ENCODE measurements around the gene SCG5.

The SCG5 gene

DNA sequence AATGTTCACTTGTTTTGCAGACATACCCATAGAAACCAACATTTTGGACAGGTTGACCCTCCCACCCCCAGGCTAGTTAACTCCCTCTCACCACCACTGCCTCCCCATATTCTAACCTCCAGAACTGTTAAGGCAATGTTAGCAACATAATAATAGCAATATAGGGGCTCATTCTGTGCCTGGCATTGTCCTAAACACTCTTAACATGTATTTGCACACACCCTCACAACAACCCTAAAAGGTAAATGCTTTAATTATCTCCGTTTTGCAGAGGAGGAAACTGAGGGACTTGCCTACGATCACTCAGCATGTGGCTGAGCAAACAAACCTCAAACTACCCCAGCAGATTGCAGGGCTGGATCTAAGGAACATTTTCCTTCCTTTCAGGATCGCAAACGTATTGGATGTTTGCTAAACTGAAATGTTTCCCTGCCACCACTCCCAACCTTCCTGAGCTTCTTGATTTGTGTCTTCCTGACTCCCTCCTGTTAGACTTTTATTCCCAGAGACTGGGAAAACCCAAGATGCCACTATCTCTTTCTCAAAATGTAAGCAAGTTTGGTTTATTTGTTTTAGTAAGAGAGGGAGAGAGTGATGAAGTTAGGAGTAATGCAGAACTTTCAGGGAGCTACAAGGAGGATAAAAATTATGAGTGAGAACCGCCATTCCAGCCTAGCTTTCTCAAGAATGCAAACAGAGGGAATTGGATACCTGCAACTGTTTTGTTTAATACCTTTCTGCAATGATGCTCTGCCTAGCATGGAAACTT, 1.3 kb downstream of the SCG5 start:
- Histone ChIP-seq H3K9ac (ENCODE audit: low read length in 5 of 5) (no peak overlapping the region), H3K36me3 (ENCODE audit: control insufficient read depth in 5 of 5, insufficient read depth in 5 of 5, low read length in 5 of 5) (no peaks in the 10 kb centered on the region), H3K4me1 (ENCODE audit: control insufficient read depth in 5 of 5, insufficient read depth in 5 of 5, low read length in 5 of 5) (peaks cover 0 to 4% (median 0%) of the 10 kb centered on the region in 5 donors), H3K9me3 (ENCODE audit: control insufficient read depth in 5 of 5, low read length in 5 of 5) (no peaks in the 10 kb centered on the region), H3K27me3 (ENCODE audit: control insufficient read depth in 5 of 5, insufficient read depth in 4 of 5, low read length in 5 of 5) (peaks cover 9 to 16% (median 14%) of the 10 kb centered on the region in 5 donors), H3K4me3 (ENCODE audit: low read depth in 1 of 5, low read length in 5 of 5) (no peak overlapping the region), H3K27ac (ENCODE audit: low read depth, low read length) (no peak overlapping the region)

DNA sequence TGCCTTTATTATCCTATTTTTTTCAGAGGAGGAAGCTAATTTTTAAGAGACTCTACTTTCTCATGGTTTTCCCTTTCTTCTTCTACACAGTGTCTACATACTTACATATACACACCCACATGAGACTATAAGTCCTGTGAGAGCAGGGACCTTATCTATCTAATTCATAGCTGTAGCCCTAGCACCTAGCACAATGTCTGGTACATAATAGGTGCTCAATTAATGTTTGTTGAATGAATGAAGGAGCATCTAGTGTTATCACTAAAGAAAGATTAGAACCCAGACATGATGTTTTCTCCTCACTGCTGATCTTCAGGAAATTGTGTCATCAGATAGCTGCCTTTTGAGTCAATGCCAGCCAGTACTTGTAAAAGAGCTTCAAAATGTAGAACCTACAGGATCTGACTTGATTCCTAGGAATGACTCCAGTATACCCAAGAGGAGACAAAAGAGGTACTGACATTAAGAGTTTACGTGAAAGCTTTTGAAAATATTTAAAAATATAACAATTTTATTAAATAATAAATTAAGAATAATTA, 2.5 kb downstream of the SCG5 start:
- H3K4me3 ChIP-seq (ENCODE audit: low read depth in 1 of 5, low read length in 5 of 5) = no peak overlapping the region
- peaks cover 9 to 16% (median 14%) of the 10 kb centered on the region in 5 donors for H3K27me3 ChIP-seq (ENCODE audit: control insufficient read depth in 5 of 5, insufficient read depth in 4 of 5, low read length in 5 of 5)
- H3K9ac ChIP-seq (ENCODE audit: low read length in 5 of 5) = no peak overlapping the region
- peaks cover 0 to 4% (median 0%) of the 10 kb centered on the region in 5 donors for H3K4me1 ChIP-seq (ENCODE audit: control insufficient read depth in 5 of 5, insufficient read depth in 5 of 5, low read length in 5 of 5)
- no peaks in the 10 kb centered on the region for H3K36me3 ChIP-seq (ENCODE audit: control insufficient read depth in 5 of 5, insufficient read depth in 5 of 5, low read length in 5 of 5)
- H3K9me3 ChIP-seq (ENCODE audit: control insufficient read depth in 5 of 5, low read length in 5 of 5) = no peaks in the 10 kb centered on the region
- no peak overlapping the region for H3K27ac ChIP-seq (ENCODE audit: low read depth, low read length)

DNA sequence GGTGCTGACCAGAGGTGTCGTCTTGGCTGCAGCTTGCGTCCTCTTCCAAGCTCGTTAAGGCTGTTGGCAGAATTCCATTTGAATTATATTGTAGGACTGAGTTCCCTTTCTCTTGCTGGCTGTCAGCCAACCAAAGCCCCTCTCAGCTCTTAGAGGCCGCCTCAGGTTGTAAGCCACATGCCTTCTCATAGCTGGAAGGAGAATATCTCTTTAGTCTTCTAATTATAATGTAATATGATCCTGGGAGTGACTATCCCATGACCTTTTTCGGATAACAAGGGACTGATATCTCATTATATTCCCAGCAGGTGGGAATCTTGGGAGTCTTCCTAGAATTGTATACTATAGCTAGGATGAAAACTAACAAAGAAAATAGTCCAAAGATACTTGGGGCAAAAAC, 4.8 kb downstream of the SCG5 start:
- peaks cover 0 to 4% (median 0%) of the 10 kb centered on the region in 5 donors for H3K4me1 ChIP-seq (ENCODE audit: control insufficient read depth in 5 of 5, insufficient read depth in 5 of 5, low read length in 5 of 5)
- peaks cover 9 to 14% (median 13%) of the 10 kb centered on the region in 5 donors for H3K27me3 ChIP-seq (ENCODE audit: control insufficient read depth in 5 of 5, insufficient read depth in 4 of 5, low read length in 5 of 5)
- no peaks in the 10 kb centered on the region for H3K9me3 ChIP-seq (ENCODE audit: control insufficient read depth in 5 of 5, low read length in 5 of 5)
- no peak overlapping the region for H3K9ac ChIP-seq (ENCODE audit: low read length in 5 of 5)
- no peak overlapping the region for H3K27ac ChIP-seq (ENCODE audit: low read depth, low read length)
- H3K4me3 ChIP-seq (ENCODE audit: low read depth in 1 of 5, low read length in 5 of 5) = no peak overlapping the region
- H3K36me3 ChIP-seq (ENCODE audit: control insufficient read depth in 5 of 5, insufficient read depth in 5 of 5, low read length in 5 of 5) = no peaks in the 10 kb centered on the region

DNA sequence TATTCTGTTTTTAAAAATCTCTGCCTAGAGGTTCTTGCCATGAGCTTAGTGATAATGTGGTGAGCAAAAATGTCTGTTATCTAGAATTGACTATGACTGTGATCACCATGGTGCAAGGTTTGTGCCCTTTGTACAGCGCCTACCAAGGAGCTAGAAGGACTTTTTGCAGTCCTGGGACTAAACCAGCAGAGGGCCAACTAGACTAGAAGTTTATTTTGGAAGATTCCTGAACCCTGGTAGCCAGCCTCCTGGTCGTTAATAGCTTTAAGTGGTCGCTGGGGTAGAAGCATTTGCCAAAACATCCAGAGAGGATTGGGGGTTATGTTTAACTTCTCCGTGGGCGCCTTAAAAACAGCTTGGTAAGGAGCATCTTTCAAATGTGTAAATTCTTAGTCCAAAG, 7.8 kb downstream of the SCG5 start:
- Histone ChIP-seq H3K9me3 (ENCODE audit: control insufficient read depth in 5 of 5, low read length in 5 of 5) (no peaks in the 10 kb centered on the region), H3K4me3 (ENCODE audit: low read depth in 1 of 5, low read length in 5 of 5) (no peak overlapping the region), H3K36me3 (ENCODE audit: control insufficient read depth in 5 of 5, insufficient read depth in 5 of 5, low read length in 5 of 5) (no peaks in the 10 kb centered on the region), H3K27ac (ENCODE audit: low read depth, low read length) (no peak overlapping the region), H3K9ac (ENCODE audit: low read length in 5 of 5) (no peak overlapping the region), H3K27me3 (ENCODE audit: control insufficient read depth in 5 of 5, insufficient read depth in 4 of 5, low read length in 5 of 5) (no peaks in the 10 kb centered on the region), H3K4me1 (ENCODE audit: control insufficient read depth in 5 of 5, insufficient read depth in 5 of 5, low read length in 5 of 5) (no peaks in the 10 kb centered on the region)

DNA sequence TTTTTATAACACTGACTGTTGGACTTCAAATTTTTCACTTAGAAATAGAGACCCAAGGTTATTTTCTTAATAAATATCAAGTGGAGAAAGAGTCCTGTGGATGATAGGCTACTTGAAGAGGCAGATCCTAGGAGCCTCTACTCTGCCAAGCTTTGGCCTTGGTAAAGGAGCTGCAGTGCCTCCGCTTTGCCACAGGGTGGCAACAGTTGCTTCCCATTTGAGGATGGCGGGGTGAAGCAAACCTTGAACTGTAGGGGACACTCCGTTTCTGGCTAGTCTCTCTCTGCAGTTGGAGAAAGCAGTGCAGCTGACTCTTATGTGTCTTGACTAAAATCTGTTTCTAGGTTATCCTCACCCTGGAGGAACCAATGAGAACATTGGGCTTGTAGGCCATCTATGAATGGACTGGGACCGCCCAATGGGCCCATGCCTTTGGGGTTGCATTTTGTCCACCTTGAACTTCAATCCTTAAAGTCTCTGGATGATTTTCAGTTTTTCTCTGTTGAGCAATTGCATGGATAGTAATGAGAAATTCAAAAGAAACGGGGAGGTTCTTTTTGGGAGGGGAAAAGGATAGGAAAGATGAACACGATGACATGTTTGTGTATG, 9.8 kb downstream of the SCG5 start:
- no peaks in the 10 kb centered on the region for H3K9me3 ChIP-seq (ENCODE audit: control insufficient read depth in 5 of 5, low read length in 5 of 5)
- H3K36me3 ChIP-seq (ENCODE audit: control insufficient read depth in 5 of 5, insufficient read depth in 5 of 5, low read length in 5 of 5) = no peaks in the 10 kb centered on the region
- H3K27ac ChIP-seq (ENCODE audit: low read depth, low read length) = no peak overlapping the region
- H3K27me3 ChIP-seq (ENCODE audit: control insufficient read depth in 5 of 5, insufficient read depth in 4 of 5, low read length in 5 of 5) = no peaks in the 10 kb centered on the region
- no peak overlapping the region for H3K9ac ChIP-seq (ENCODE audit: low read length in 5 of 5)
- H3K4me3 ChIP-seq (ENCODE audit: low read depth in 1 of 5, low read length in 5 of 5) = no peak overlapping the region
- no peaks in the 10 kb centered on the region for H3K4me1 ChIP-seq (ENCODE audit: control insufficient read depth in 5 of 5, insufficient read depth in 5 of 5, low read length in 5 of 5)

DNA sequence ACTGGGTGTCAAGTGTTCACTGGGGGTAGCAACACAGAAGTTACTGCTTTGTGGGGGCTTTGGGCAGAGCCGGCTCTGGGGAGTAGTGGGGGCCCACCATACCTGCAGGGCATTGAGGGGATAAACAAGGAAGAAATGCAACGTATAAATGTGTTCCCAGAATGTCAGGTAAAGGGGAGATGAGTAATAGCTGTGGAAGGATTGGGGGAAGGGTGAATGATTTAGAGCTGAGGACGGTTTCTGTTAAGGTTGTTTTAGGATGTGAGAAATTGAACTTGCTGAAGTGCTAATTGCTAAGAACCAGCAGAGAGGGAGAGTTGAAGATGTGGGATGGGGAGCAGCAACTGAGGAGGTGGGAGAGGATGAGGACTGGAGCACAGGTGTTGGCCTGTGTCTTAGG, 10.7 kb downstream of the SCG5 start:
- Histone ChIP-seq H3K36me3 (ENCODE audit: control insufficient read depth in 5 of 5, insufficient read depth in 5 of 5, low read length in 5 of 5) (no peaks in the 10 kb centered on the region), H3K9me3 (ENCODE audit: control insufficient read depth in 5 of 5, low read length in 5 of 5) (no peaks in the 10 kb centered on the region), H3K27ac (ENCODE audit: low read depth, low read length) (no peak overlapping the region), H3K4me1 (ENCODE audit: control insufficient read depth in 5 of 5, insufficient read depth in 5 of 5, low read length in 5 of 5) (no peaks in the 10 kb centered on the region), H3K27me3 (ENCODE audit: control insufficient read depth in 5 of 5, insufficient read depth in 4 of 5, low read length in 5 of 5) (no peaks in the 10 kb centered on the region), H3K4me3 (ENCODE audit: low read depth in 1 of 5, low read length in 5 of 5) (no peak overlapping the region), H3K9ac (ENCODE audit: low read length in 5 of 5) (no peak overlapping the region)

DNA sequence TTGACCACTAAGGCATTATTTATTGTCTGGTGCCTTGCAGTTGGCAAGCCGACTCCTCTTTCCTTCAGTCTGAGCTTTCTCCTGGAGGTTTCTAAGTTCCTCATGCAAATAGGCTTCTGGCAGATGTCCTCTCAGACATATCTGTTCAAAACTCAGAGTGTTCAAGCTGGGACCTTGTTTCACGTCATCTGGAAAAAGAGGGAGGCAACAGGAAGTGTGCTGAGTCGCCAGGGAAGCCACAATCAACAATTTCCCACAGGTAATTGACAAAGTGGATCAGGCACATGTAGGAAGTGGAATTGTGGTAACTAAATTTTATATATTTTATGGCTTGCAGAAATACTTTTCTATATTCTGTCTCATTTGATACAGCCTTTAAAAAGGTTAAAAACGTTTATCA, 14.6 kb downstream of the SCG5 start:
- H3K9ac ChIP-seq (ENCODE audit: low read length in 5 of 5) = no peak overlapping the region
- peaks cover 0 to 3% (median 0%) of the 10 kb centered on the region in 5 donors for H3K4me1 ChIP-seq (ENCODE audit: control insufficient read depth in 5 of 5, insufficient read depth in 5 of 5, low read length in 5 of 5)
- no peak overlapping the region for H3K4me3 ChIP-seq (ENCODE audit: low read depth in 1 of 5, low read length in 5 of 5)
- H3K27ac ChIP-seq (ENCODE audit: low read depth, low read length) = no peak overlapping the region
- no peaks in the 10 kb centered on the region for H3K36me3 ChIP-seq (ENCODE audit: control insufficient read depth in 5 of 5, insufficient read depth in 5 of 5, low read length in 5 of 5)
- no peaks in the 10 kb centered on the region for H3K27me3 ChIP-seq (ENCODE audit: control insufficient read depth in 5 of 5, insufficient read depth in 4 of 5, low read length in 5 of 5)
- no peaks in the 10 kb centered on the region for H3K9me3 ChIP-seq (ENCODE audit: control insufficient read depth in 5 of 5, low read length in 5 of 5)

DNA sequence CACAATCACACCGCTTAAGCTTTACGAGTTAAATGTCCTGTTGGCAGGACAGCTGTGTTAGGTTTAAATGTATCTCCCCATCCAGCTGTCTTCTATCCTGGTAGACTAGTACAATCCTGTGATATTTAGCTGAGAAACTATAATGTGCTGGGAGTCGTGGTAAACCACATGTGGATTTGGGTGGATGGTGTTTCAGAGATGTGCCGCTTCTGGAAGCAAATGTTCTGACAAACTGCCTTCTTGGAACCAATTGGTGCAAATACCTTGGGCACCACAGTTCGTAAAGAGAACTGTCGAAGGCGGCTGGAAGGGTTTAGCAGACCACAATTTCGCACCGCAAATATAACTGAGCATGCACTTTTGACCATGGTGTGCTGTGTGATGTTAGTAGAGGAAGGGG, 15.0 kb downstream of the SCG5 start:
- no peak overlapping the region for H3K9ac ChIP-seq (ENCODE audit: low read length in 5 of 5)
- H3K9me3 ChIP-seq (ENCODE audit: control insufficient read depth in 5 of 5, low read length in 5 of 5) = no peaks in the 10 kb centered on the region
- no peaks in the 10 kb centered on the region for H3K36me3 ChIP-seq (ENCODE audit: control insufficient read depth in 5 of 5, insufficient read depth in 5 of 5, low read length in 5 of 5)
- H3K4me1 ChIP-seq (ENCODE audit: control insufficient read depth in 5 of 5, insufficient read depth in 5 of 5, low read length in 5 of 5) = peaks cover 0 to 3% (median 0%) of the 10 kb centered on the region in 5 donors
- no peak overlapping the region for H3K4me3 ChIP-seq (ENCODE audit: low read depth in 1 of 5, low read length in 5 of 5)
- H3K27me3 ChIP-seq (ENCODE audit: control insufficient read depth in 5 of 5, insufficient read depth in 4 of 5, low read length in 5 of 5) = no peaks in the 10 kb centered on the region
- H3K27ac ChIP-seq (ENCODE audit: low read depth, low read length) = no peak overlapping the region

DNA sequence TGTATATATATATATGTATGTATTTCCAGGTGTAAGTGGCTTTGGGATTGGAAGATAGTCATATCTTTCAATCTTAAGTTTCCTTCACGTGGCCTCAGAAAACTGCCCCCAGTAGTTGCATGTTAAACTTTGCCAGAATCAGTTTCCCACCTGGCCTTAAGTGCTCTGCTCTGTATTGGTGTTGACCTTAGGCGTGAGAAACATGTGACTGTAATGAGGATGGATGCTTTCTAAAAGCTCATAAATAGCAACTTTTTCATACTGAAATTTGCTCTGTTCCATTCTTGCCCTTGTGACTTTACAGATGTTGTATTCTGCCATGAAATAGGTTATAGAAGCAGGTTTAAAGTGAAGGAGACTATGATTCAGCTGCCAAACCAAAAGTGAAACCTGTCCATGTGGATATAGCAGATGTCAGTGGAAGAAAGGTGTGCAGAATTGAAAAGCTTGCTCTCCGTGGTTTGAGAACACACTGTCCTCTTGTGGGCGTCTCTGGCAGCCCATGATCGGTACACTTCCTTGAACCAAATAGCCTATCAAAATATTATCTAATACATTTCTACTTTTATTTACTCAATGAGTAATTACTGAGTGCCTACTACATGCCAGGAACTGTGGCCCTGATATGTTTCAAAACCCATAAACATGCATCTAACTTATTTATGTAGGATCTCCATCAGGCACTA, 15.8 kb downstream of the SCG5 start:
- Histone ChIP-seq H3K9me3 (ENCODE audit: control insufficient read depth in 5 of 5, low read length in 5 of 5) (no peaks in the 10 kb centered on the region), H3K27me3 (ENCODE audit: control insufficient read depth in 5 of 5, insufficient read depth in 4 of 5, low read length in 5 of 5) (no peaks in the 10 kb centered on the region), H3K4me1 (ENCODE audit: control insufficient read depth in 5 of 5, insufficient read depth in 5 of 5, low read length in 5 of 5) (peaks cover 0 to 3% (median 0%) of the 10 kb centered on the region in 5 donors), H3K4me3 (ENCODE audit: low read depth in 1 of 5, low read length in 5 of 5) (no peak overlapping the region), H3K9ac (ENCODE audit: low read length in 5 of 5) (no peak overlapping the region), H3K36me3 (ENCODE audit: control insufficient read depth in 5 of 5, insufficient read depth in 5 of 5, low read length in 5 of 5) (no peaks in the 10 kb centered on the region), H3K27ac (ENCODE audit: low read depth, low read length) (no peak overlapping the region)

DNA sequence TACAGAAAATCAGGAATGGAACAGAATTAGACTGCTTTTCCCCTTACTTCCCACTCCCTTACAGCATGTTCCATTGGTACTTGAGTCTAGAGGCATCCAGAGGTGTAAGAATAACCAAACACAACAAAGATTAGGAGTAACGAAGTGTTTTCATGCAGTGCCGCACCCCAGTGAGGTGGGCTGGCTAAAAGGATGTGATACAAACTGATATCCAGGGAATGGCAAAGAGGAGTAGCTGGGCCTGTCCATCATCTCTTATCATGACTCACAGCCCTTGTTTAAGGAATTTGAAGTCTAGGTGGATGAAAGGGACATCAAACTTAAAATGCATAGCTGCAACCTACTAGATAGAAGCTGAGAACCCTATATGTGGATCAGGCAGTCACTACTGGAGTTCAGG, 16.4 kb downstream of the SCG5 start:
- Histone ChIP-seq H3K4me3 (ENCODE audit: low read depth in 1 of 5, low read length in 5 of 5) (no peak overlapping the region), H3K27me3 (ENCODE audit: control insufficient read depth in 5 of 5, insufficient read depth in 4 of 5, low read length in 5 of 5) (no peaks in the 10 kb centered on the region), H3K27ac (ENCODE audit: low read depth, low read length) (no peak overlapping the region), H3K4me1 (ENCODE audit: control insufficient read depth in 5 of 5, insufficient read depth in 5 of 5, low read length in 5 of 5) (peaks cover 0 to 3% (median 0%) of the 10 kb centered on the region in 5 donors), H3K9ac (ENCODE audit: low read length in 5 of 5) (no peak overlapping the region), H3K9me3 (ENCODE audit: control insufficient read depth in 5 of 5, low read length in 5 of 5) (no peaks in the 10 kb centered on the region), H3K36me3 (ENCODE audit: control insufficient read depth in 5 of 5, insufficient read depth in 5 of 5, low read length in 5 of 5) (no peaks in the 10 kb centered on the region)
